Lower leg skin (tissue), 4 donors: ENCODE results near the gene SH3BP1. TPM values are rescaled to one million over a fixed set of nuclear protein-coding genes. Genes with fewer than 3 reads are reported as not detected.

Experiments
- DNase-seq, 2 donors: peaks; one replicate each; pipeline ENCODE4 v3.0.0-alpha.2; 2019; ENCODE audit warnings: low spot score in 2 of 2
- H3K4me3 ChIP-seq: fragments of 200-600 bp; sonication (generic); 2 replicates; pipeline ENCODE4 v1.5.1; 2017; ENCODE audit warnings: mild to moderate bottlenecking, low read depth; ENCODE audit not compliant: poor library complexity, severe bottlenecking
- CTCF ChIP-seq, 3 donors: fragments of 450-650 bp; IDR thresholded peaks; one replicate each; pipeline ENCODE4 v1.5.1; 2016; ENCODE audit warnings: antibody characterized with exemption in 3 of 3, mild to moderate bottlenecking in 3 of 3, moderate library complexity in 2 of 3
- POLR2A ChIP-seq, 2 donors: fragments of 450-650 bp; IDR thresholded peaks; one replicate each; pipeline ENCODE4 v1.6.1; 2016 to 2017; ENCODE audit warnings: antibody characterized with exemption in 2 of 2, mild to moderate bottlenecking in 1 of 2, moderate library complexity in 1 of 2
- WGBS, 2 donors: methylation state at CpG; one replicate each; pipeline ENCODE4 v1.1.5; 2018; 5-methylcytosine and 5-hydroxymethylcytosine counted together
- intact Hi-C: fragments of 100-400 bp; cut with DNase I; formaldehyde crosslinking; loops from one replicate; pipeline ENCODE4 v1.15.0; 2023; ENCODE audit warnings: low total_unique reads
- total RNA-seq, 4 donors: library from RNA; depleted of rRNA; stranded (reverse); fragments of >200 nt; gene quantifications; one replicate each; pipeline ENCODE4 v1.1.0, GENCODE V29; 2016

The SH3BP1 gene
- total RNA-seq, 4 donors from 2014 or later: 29.1 to 83.3 (median 60.3) TPM

DNA sequence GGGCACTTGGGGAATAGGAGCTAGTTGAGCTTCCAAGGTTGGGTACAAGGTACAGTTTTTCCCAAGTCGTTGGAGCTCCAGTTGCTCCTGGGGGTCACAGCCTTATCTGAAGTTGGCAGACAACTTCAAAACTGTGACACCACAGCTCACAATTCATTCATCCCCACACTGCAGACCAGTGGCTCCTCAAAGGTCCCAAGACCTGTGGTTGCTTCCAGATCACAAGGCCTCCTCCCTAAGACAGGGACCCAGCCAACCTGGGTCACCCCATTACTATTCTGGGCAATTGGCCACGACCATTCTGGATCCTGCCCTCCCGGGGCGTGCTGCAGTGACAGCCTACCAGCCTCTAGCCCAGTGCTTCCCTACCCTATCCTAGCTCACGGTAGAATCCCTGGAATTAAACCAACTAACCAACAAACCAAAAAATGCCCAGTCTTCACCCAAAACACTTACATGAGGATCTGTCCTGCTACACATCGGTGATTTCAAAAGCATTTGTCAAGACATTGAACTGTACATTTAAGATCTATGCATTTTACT lies 18.2 kb downstream of the SH3BP1 start:
- intact Hi-C loops: no loop called here
- no peak overlapping the region for H3K4me3 ChIP-seq
- TF ChIP-seq CTCF (IDR thresholded peaks at IDR 0.05): no peak
- no peak for TF ChIP-seq POLR2A (IDR thresholded peaks at IDR 0.05)
- no peak for DNase-seq
- WGBS, 2 donors: 14 to 17% methylated on average over 6 of the region's 6 CpGs

GRCh38 chr22:37658133-37659065 lies 18.9 kb downstream of the SH3BP1 start, which contains the start of gene PDXP:
PDXP (plus strand) TSS chr22:37658723; CDS start chr22:37658783, 60 bp downstream.
- peak; percentile 99 to 100 for DNase-seq
- TF ChIP-seq POLR2A (IDR thresholded peaks at IDR 0.05) (no peak), CTCF (IDR thresholded peaks at IDR 0.05) (no peak)
- 0 to 1% methylated on average over 26 to 62 of the region's 101 CpGs for WGBS, 2 donors
- intact Hi-C loops: no loop called here
- peak within 1 kb of the TSS; percentile 49 for H3K4me3 ChIP-seq

GRCh38 chr22:37659066-37659896 lies 19.8 kb downstream of the SH3BP1 start:
- H3K4me3 ChIP-seq: peak overlapping the region; percentile 49
- intact Hi-C loops: no loop called here
- no peak for TF ChIP-seq CTCF (IDR thresholded peaks at IDR 0.05)
- TF ChIP-seq POLR2A (IDR thresholded peaks at IDR 0.05): no peak
- DNase-seq: no peak
- WGBS, 2 donors: 6 to 13% methylated on average over 11 to 34 of the region's 68 CpGs

DNA sequence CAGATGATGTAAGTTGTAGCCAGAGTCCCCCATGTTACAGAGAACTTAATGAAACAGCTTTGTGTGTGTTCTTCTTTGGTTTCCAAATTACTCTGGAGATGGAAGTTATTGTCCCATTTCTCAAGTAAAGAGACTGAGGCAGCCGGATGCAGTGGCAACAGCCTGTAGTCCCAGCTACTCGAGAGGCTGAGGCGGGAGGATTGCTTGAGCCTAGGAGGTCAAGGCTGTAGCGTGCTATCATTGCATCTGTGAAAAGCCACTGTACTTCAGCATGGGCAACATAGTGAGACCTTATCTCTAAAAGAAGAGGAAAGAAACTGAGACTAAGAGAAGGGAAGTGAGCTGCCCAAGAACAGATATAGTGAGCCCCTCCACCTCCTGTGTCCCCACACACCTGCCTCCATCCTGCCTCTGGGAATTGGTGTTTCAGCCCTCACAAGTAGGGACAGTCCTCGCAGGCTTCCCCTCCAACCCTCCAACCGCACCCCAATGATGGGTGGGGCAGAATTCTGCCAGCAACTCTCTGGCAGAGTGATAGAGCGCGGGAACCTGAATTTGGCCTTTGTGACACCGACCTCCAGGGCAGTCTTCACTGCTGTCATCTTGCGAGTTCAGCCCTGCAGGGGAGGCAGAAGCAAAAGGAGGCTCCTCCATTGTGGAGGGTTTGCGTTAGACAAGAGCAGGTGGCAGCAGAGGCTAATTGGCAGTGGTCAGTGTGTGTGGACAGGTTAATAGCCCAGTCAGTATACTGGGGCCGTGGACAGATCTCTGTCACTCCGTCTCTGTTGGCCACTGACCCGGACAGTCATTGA lies 20.6 kb downstream of the SH3BP1 start:
- 60% methylated on average over 14 of the region's 14 CpGs for WGBS, 2 donors
- DNase-seq: no peak
- intact Hi-C loops: no loop called here
- no peak for TF ChIP-seq CTCF (IDR thresholded peaks at IDR 0.05)
- no peak for TF ChIP-seq POLR2A (IDR thresholded peaks at IDR 0.05)
- H3K4me3 ChIP-seq: no peak overlapping the region

GRCh38 chr22:37660709-37661045 lies 21.2 kb downstream of the SH3BP1 start:
- WGBS, 2 donors: 64 to 67% methylated on average over 2 of the region's 2 CpGs
- TF ChIP-seq POLR2A (IDR thresholded peaks at IDR 0.05): no peak
- TF ChIP-seq CTCF (IDR thresholded peaks at IDR 0.05): no peak
- no peak for DNase-seq
- no peak overlapping the region for H3K4me3 ChIP-seq
- intact Hi-C loops: no loop called here
